ENCODE results near the gene CDK18.
"Not testable (repeated sequence)": the region's sequence is repeated elsewhere in the genome, so short reads cannot be mapped to it uniquely, and the experiment has no call there.

The CDK18 gene

DNA sequence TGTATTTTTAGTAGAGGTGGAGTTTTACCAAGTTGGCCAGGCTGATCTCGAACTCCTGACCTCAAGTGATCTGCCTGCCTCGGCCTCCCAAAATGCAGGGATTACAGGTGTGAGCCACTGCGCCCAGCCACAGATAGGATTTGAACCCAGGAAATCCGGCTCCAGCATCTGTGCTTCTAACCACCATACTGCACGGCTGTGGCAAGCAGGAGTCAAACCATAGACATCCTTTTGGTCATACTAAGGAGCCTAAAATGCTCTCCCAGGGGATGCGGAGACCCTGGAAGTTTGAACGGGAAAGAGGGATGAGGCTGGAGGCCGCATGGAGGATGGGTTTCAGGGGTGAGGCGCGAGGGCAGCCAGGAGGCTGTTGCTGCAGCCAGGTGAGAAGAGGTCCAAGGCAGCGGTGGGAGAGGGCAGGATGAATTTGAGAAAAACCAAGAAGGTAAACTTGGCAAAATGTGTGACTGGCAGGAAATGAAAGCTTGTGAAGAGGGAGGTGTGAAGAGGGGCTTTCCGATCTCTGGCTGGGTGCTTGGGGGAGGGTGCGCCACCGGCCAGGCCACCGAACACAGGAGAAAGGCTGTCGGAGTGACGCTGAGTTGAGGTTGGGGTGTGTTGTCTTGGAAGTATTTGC, 24.0 kb upstream of the CDK18 start:
- peak; percentile 16 to 36 for DNase-seq (ENCODE audit: low read depth in 1 of 2, low spot score in 1 of 2)

DNA sequence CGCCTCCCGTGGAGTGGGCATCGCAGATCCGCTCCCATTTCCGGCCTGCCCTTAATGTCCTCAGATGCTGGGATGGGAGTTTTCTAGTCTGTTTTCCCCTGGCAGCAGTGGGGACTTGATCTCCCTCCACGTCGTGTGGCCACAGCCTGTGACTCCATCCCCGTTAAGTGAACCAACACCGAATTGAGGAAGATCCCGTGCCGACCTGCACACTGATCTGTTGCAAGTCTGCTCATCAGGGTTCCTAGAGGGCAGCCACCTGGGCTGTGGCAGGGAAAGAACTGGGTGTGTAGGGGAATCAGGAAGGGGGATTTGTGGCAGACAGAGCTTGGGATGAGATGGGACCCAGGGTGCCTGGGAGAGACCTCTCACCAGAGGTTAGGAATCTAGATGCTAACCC, 23.3 kb upstream of the CDK18 start:
- DNase-seq (ENCODE audit: low read depth in 1 of 2, low spot score in 1 of 2), result no peak

- DNase-seq (ENCODE audit: low read depth in 1 of 2, low spot score in 1 of 2), result no peak
Observed at GRCh38 chr1:205481629-205482151, 22.8 kb upstream of the CDK18 start.

GRCh38 chr1:205482587-205482986, 21.9 kb upstream of the CDK18 start:
- not testable (repeated sequence) for DNase-seq (ENCODE audit: low read depth in 1 of 2, low spot score in 1 of 2)

GRCh38 chr1:205483372-205483771, 21.1 kb upstream of the CDK18 start:
- no peak for DNase-seq (ENCODE audit: low read depth in 1 of 2, low spot score in 1 of 2)

DNA sequence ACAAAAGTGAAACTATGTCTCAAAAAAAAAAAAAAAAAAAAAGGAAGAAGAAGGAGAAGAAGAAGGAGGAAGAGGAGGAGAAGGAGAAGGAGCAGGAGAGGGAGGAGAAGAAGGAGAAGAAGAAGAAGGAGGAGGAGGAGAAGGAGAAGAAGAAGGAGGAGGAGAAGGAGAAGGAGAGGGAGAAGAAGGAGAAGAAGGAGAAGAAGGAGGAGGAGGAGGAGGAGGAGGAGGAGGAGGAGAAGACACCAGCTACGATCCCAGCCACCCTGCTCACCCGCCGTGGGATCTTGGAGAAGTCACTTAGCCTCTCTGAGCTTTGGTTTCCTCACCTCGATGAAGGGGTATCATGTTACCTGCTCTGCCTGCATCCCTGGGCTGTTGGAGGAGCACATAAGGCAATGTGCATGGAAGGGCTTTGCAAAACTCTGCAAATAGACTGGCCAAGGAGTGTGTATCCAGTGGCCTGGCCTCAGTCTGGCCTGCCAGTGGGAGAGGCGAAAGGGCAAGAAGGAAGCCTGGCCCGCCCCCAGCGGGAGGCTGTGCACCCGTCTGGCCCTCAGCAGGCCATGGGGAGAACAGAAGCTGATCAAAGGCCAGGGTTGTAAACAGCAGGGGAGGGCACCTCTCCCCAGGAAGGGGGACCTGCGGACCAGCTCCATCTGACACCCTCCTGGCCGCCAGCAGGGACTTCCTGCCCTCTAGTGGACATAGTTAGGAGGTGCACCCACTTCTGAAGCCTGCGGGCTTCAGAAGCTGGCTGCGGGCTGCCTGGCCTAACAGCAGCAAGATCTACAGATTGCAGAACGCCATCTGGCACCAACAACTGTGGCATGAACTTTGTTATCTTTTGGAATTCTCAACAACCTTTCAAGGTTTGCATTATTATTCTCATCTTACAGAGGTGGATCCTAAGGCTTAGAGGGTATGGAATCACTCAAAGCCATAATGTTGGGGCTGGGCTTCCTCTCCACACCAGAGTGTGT, 19.2 kb upstream of the CDK18 start:
- peak; percentile 23 to 27 for DNase-seq (ENCODE audit: low read depth in 1 of 2, low spot score in 1 of 2)

DNA sequence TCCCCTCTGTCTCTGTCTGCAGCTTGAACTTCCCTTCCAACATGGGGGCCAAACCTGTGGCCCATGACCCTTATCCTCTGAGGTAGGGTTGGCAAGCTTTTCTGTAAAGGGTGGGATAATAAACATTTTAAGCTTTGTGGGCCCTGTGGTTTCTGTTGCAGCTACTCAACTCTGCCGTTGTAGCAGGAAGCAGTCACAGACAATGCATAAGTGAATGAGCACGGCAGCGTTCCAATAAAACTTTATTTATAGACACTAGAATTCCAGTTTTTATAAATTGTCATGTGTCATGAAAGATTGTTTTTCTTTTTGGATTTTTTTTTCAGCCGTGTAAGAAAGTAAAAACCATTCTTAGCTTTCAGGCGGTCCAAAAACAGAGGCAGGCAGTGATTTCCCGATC, 18.2 kb upstream of the CDK18 start:
- DNase-seq (ENCODE audit: low read depth in 1 of 2, low spot score in 1 of 2), result no peak

DNA sequence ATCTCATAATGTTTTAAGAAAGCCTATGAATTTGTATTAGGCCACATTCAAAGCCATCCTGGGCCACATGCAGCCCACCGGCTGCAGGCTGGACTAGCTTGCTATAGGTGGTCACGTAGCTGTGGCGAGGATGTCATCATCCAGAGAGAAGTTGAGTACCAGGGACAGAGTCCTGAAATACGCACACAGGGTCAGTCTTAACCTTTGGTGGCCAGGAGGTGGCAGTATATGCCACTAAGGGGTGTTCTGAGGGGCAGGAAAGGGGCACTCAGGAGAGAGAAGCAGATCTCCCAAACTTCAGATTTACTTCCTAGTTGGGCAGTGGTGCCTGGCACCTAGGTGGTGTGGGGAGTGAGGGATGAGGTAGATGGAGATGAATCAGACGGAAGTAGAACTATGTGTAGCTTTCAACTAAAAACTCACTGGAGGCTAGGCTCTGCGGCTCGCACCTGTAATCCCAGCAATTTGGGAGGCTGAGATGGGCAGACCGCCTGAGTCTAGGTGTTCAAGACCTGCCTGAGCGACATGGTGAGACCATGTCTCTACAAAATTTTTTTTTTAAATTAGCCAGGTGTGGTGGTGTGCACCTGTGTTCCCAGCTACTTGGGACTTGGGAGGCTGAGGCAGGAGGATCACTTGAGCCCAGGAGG, 16.3 kb upstream of the CDK18 start:
- DNase-seq (ENCODE audit: low read depth in 1 of 2, low spot score in 1 of 2), result no peak

- no peak for DNase-seq (ENCODE audit: low read depth in 1 of 2, low spot score in 1 of 2)
Observed at GRCh38 chr1:205491794-205492193, 12.7 kb upstream of the CDK18 start.

DNA sequence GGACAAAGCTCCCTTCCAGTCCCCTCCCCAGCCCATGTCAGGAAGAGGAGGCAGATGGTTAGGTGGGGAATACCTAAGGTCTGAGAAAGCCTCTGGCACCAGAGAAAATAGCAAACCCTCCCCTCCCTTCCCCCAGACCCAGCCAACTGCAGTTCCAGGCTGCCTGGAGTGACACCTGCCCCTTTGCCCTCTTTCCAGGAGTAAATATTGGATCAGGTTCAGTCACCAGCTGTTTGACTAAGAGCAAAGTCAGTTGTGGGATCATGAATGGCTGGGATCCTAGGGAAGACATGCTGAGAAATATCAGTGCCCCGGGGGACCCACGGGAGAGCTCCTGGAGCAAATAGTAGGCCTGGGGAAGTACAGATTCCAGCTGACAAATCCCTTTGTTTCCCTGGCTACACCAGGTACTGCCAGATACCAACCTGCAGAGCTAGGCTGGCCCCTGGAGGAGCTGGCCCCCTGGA, 12.2 kb upstream of the CDK18 start:
- DNase-seq (ENCODE audit: low read depth in 1 of 2, low spot score in 1 of 2), result no peak

GRCh38 chr1:205492774-205493173, 11.7 kb upstream of the CDK18 start:
- no peak for DNase-seq (ENCODE audit: low read depth in 1 of 2, low spot score in 1 of 2)

- no peak for DNase-seq (ENCODE audit: low read depth in 1 of 2, low spot score in 1 of 2)
Observed at GRCh38 chr1:205493241-205494085, 11.0 kb upstream of the CDK18 start.

GRCh38 chr1:205494115-205494514, 10.4 kb upstream of the CDK18 start:
- no peak for DNase-seq (ENCODE audit: low read depth in 1 of 2, low spot score in 1 of 2)

DNA sequence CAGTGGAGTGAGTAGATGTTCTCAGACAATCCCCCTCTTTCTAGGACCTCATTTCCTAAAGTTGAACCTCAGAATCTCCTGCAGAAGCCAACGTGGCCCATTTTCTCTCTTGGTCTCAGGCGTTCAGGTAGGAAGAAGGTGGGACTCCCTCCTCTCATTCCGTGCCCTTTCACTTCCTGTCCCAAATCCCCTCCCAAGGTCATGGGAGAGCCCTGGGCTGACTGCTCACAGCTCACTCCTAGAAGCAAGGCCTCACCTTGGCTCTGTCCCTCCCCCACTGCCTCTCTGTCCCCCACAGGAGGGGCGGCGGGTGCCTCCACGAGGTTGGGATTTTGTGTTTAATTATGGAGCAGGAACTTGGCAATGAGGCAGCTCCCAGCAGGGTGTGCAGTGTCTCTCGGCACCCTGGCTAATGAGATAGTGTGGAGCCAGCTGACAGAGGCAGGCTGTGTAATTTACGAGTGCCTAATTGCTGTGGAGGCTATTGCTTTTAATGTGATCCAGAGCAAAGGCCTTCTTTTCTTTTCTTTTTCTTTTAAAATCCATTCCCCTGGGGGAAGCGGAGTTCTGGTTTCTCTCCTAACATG, 9.1 kb upstream of the CDK18 start:
- no peak for DNase-seq (ENCODE audit: low read depth in 1 of 2, low spot score in 1 of 2)

DNA sequence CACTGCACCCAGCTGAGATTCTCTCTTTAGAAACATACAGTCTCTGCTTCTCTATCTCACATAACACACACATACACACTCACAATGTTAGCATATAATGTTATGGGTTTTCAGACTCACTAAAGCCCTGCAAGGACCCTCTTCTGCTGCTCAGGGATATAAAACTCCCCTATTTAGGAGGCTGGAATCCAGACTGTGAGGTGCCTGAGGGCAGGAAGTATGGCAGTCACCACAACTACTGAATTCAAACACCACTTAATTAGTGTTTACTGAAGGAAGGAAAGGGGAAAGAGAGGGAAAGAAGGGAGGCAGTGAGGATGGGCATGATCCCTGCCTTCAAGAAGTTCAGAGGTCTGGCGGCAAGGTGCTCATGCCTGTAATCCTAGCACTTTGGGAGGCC, 7.8 kb upstream of the CDK18 start:
- no peak for DNase-seq (ENCODE audit: low read depth in 1 of 2, low spot score in 1 of 2)

DNA sequence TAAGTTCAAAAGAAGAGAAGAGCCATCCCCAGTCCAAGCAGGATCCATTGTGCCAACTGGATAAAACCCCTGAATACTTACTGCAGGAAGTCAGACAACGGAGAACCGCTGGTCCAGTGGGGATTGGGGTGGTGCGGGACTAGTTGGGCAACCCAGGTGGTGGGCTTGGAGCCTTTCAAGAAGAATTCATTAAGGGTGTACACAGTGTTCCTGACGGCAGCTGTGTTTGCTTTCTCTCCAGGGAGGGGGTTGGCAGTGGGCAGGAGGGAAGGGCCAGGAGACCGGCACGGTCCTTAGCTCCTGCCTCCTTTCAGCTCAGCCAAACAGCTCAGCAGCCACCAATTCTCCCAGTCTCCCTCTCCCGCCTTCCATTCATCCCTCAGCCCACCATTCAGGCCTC, 7.1 kb upstream of the CDK18 start:
- no peak for DNase-seq (ENCODE audit: low read depth in 1 of 2, low spot score in 1 of 2)

GRCh38 chr1:205499789-205500188, 4.7 kb upstream of the CDK18 start:
- DNase-seq (ENCODE audit: low read depth in 1 of 2, low spot score in 1 of 2), result no peak

- DNase-seq (ENCODE audit: low read depth in 1 of 2, low spot score in 1 of 2), result no peak
Observed at GRCh38 chr1:205500240-205501233, 3.9 kb upstream of the CDK18 start.

Measured in stimulated activated CD4-positive, alpha-beta T cell treated with anti-CD3 and anti-CD28 coated beads, Interleukin-15, amount 100 ng/mL, for 1 hour (primary cell).